Retinal pigment epithelial cell (primary cell): ENCODE measurements around the gene GOLGA5.

Source experiments
- DNase-seq: peaks from one replicate; pipeline ENCODE4 v3.0.0-alpha.2; 2010; ENCODE audit warnings: low read depth
- H3K4me3 ChIP-seq: 2 replicates; pipeline ENCODE4 v1.5.1; 2011; ENCODE audit warnings: mild to moderate bottlenecking, low read length, control low read depth, moderate library complexity
- CTCF ChIP-seq: conservative IDR thresholded peaks from 2 replicates; pipeline ENCODE4 v1.5.1; 2011; ENCODE audit warnings: low read depth, low read length, control low read depth, inconsistent platforms

GOLGA5 gene

GRCh38 chr14:92861856-92862745 lies 68.0 kb downstream of the GOLGA5 start:
- no peak for DNase-seq
- no peak for TF ChIP-seq CTCF
- no peak overlapping the region for H3K4me3 ChIP-seq

- DNase-seq: no peak
- TF ChIP-seq CTCF: no peak
These were observed 69.4 kb downstream of the GOLGA5 start for GRCh38 chr14:92863286-92864080.

GRCh38 chr14:92865674-92866073 lies 71.6 kb downstream of the GOLGA5 start:
- DNase-seq: no peak
- no peak for TF ChIP-seq CTCF
- H3K4me3 ChIP-seq: no peak overlapping the region

More at GRCh38 chr14:92863286-92864080, 69.4 kb downstream of the GOLGA5 start:
- H3K4me3 ChIP-seq: no peak overlapping the region

- no peak overlapping the region for H3K4me3 ChIP-seq
- DNase-seq: no peak
- TF ChIP-seq CTCF: no peak
These were observed 72.2 kb downstream of the GOLGA5 start for GRCh38 chr14:92866181-92866752.

GRCh38 chr14:92866901-92867865 lies 73.1 kb downstream of the GOLGA5 start:
- H3K4me3 ChIP-seq: no peak overlapping the region
- no peak for DNase-seq

More at GRCh38 chr14:92866901-92867865, 73.1 kb downstream of the GOLGA5 start:
- TF ChIP-seq CTCF: no peak
